NCI-H510A (cell line): ENCODE data around the gene AKAP11.

ENCODE experiments used
- DNase-seq: peaks from one replicate; lab custom pipeline; 2025; lab: John Stamatoyannopoulos, UW

Gene AKAP11

DNA sequence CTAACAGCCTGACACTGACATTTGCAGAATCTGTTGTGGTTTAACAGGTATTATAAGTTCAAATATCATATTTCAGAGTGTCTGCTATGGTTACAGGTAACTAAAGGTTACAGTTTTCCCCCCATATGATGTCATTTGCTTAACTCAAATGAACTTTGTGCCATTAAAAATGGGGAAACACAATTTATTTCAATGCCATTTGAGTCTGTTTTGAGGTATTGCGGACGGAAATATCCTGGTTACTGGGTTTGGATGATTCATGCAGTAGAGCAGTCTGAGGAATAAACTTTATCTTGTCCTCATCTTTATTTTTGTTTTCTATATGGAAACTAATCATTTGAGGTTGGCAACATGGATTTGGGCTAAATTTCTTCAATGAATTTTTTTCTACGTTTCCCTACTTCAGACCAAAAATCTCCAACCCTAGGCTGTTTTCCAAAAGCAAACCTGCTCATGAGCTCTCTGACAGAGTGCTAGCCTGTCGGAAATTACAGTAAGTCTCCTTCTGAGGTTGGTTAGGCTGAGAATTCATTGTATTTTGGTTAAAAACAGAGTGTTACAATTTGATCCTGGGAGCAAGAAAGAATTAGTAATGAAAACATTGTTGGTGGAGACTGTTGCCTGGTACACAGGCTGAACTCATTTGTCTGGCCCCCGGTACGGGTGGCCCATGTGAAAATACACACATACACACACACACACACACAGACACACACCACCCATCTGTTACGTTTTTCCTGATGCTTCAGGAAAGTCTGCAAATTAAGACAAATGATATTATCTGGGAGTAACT is 66.1 kb downstream of the AKAP11 start:
- no peak for DNase-seq

- DNase-seq, result no peak
Observed at GRCh38 chr13:42345367-42345766, 73.4 kb downstream of the AKAP11 start.

GRCh38 chr13:42348576-42348975 is 76.6 kb downstream of the AKAP11 start:
- no peak for DNase-seq

- no peak for DNase-seq
Observed at GRCh38 chr13:42350141-42350540, 78.2 kb downstream of the AKAP11 start.

- DNase-seq, result no peak
Observed at GRCh38 chr13:42354241-42355091, 82.5 kb downstream of the AKAP11 start.

DNA sequence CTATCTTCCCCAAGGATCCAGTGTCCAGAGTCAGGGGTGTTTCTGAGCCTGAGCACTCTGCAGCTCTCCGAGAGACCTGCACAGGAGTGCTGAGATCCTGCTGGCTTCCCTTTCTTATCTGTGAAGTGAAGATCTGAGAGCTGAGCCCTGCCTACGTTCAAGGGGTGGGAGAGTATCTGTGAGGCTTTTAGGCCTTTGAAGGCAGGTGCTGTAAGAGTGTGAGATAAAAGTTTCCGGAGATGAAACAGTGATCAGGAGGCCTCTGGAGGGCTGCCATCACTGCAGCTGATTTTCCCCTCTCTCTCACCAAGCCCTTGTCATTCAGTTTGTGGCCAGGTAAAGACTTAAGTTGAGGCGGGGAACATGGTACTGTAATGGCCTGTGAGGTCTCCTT is 83.1 kb downstream of the AKAP11 start:
- no peak for DNase-seq

DNA sequence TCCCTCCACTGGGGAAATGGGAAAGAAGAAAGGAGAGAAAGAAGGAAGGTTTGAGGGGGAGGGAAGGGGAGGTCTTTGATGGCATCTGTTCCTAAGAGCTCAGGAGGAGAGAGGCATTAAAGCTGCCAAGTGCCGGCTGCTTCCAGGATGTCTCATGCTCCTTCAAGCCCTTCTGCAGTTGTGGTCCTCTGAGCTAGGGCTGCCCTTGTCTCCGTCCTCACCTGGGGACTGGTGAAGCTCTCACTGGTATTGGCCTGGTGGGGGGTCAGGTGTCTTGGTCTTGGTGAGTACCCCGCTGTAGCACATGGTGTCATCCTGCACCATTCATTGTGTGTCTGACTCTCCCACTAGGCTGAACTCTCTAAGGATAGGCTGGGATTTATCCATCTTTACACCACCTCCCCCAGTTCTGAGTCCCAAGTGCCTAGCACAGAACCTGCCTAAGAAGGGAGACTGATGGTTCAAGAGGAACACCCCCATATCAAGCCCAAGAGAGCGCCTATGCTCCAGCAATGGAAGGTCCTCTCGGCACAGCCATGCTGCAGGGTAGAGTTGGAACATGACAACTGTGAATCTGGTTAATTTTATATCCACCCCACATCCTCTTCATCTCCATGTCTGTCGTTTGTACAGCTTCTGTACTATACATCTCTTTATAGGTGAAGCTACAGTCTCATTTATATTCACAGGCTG is 83.7 kb downstream of the AKAP11 start:
- no peak for DNase-seq

DNA sequence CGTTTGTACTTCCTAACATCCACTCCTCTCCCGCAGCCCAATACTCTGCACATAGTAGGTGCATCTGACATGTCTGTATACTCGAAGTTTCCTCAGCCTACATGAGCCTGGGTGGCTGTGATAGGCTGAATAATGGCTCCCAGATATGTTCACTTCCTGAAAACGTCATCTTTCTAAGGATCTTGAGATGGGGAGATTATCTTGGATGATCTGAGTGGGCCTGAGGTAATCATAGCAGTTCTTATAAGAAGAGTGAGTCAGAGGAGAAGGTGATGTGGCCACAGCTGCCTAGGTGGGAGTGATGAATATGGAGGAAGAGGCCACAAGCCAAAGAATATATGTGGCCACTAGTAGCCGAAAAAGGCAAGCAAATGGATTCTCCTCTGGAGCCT is 84.2 kb downstream of the AKAP11 start:
- DNase-seq, result no peak

DNA sequence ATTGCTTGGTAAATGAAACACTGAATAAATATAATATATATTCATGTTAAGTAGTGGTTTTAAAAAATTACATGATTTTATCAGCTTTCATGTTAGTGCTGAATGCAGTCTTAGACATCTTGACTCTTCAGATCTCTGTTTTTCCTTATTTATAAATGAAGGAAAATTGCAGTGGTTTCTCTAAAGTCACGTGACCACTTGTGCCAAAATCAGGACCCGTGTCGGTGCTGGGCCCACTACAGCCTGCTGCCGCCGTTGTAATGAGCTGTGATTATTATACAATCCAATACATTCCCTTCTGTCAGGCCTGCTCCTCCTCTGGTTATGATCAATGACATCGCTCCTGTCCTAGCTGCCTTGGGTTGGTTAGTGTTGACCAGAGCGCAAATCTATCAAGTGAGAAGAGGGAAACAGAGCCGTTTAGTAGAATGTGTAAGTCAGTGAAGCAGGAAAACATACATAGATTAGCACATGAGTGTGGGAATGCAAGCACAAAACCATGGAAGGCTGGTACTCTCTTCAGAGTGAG is 88.2 kb downstream of the AKAP11 start:
- no peak for DNase-seq

DNA sequence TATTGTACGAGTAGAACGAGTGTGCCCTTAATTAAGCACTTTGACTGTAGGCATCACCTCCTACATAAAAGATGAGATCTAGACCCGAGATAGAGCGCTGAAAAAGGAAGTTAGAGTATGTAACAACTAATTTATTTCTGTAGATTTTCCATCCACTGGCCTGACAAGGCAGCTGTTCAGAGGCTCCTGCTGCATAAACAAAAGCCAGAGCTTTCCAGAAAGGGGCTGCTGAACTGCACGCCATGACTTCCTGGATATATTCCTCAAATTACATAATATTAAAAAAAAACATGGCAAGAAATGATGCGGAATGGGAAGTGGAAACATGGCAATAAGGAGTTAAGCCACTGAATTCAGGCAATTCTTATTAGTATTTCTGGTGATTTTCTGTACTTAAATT is 89.7 kb downstream of the AKAP11 start:
- DNase-seq, result no peak

- no peak for DNase-seq
Observed at GRCh38 chr13:42363941-42364612, 92.1 kb downstream of the AKAP11 start.

GRCh38 chr13:42364613-42365000 is 92.7 kb downstream of the AKAP11 start:
- DNase-seq, result no peak

- DNase-seq, result no peak
Observed at GRCh38 chr13:42367831-42368230, 95.9 kb downstream of the AKAP11 start.

DNA sequence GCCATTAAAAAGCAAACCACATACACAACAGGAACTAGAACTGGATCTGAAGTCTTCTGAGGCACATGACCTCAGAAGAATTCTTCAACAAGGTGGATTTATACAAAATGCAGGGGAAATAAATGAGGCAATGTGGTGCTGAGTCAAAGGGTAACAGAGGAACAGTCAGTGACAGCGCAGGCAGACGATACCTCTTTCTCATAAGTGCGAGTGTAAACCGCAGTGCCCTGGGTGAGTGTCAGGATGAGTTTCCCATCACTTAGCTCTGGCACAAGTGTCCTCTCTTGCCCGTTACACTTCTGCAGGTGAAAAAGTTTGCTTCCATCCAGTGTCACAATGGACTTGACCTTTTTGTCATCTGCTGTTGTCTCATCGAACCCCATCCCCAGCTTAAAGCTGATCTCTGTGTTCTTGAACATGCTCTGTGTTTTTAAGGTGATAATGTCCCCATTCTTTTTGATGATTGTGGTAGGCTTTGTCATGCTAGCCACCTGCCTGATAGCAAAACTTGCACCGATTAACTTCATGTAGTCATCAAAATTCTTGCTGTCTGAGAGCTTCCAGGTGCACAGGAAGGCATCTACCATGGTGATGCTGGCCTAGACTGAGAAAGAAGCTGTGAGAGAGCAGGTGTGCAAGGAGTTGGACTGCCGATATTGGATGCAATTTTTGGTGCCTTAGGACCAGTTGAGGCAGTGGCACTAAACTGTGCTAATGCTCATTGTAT is 97.3 kb downstream of the AKAP11 start:
- DNase-seq, result no peak

DNA sequence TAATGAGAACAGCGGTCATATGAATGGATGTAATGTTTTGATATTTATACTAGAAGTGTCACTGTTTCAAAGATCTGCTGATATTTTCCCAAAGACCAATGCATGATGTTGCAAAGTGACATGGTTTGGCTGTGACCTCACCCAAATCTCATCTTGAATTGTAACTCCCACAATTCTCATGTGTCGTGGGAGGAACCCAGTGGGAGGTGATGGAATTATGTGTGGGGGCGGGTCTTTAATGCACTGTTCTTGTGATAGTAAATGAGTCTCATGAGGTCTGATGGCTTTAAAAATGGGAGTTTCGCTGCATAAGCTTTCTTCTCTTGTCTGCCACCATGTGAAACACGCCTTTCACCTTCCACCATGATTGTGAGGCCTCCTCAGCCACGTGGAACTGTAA is 98.3 kb downstream of the AKAP11 start:
- no peak for DNase-seq
